Stomach (tissue), 4 donors: ENCODE measurements around the gene KIAA2012.

ENCODE experiments used
- CTCF ChIP-seq, 7 experiments: fragments of 450-650 bp in 4 of 7; fragments of 200-600 bp in 3 of 7; sonication (generic) in 3 of 7; IDR thresholded peaks; one replicate each; pipeline ENCODE4 v1.5.1; 2016 to 2019; ENCODE audit warnings: antibody characterized with exemption in 7 of 7, control low read depth in 2 of 7, mild to moderate bottlenecking in 1 of 7
- EP300 ChIP-seq: sonication (generic); formaldehyde crosslinking; IDR thresholded peaks from one replicate; pipeline ENCODE4 v1.6.1; 2017; ENCODE audit warnings: antibody characterized with exemption
- POLR2A ChIP-seq, 4 donors: fragments of 450-650 bp; IDR thresholded peaks; one replicate each; pipeline ENCODE4 v1.6.1; 2016; ENCODE audit warnings: antibody characterized with exemption in 4 of 4, control low read depth in 2 of 4, mild to moderate bottlenecking in 1 of 4, moderate library complexity in 1 of 4
- POLR2AphosphoS5 ChIP-seq, 3 donors: sonication (generic); formaldehyde crosslinking; IDR thresholded peaks; one replicate each; pipeline ENCODE4 v1.6.1; 2016; ENCODE audit warnings: antibody characterized with exemption in 3 of 3

- TF ChIP-seq CTCF (IDR thresholded peaks at IDR 0.05) (no peak), POLR2A (IDR thresholded peaks at IDR 0.05) (no peak), EP300 (no peak), POLR2AphosphoS5 (IDR thresholded peaks at IDR 0.05) (no peak)
Measured at GRCh38 chr2:202208526-202208925, 135.5 kb downstream of the KIAA2012 start.
